Transverse colon (tissue), 4 donors: Measurements from ENCODE around the gene PCED1B. TPM values are rescaled to one million over a fixed set of nuclear protein-coding genes. Genes with fewer than 3 reads are reported as not detected.

Experiments
- DNase-seq: peaks from one replicate; pipeline ENCODE4 v3.0.0-alpha.2; 2019
- H3K27ac ChIP-seq, 4 donors: fragments of 200-600 bp; sonication (generic); 2 replicates each; pipeline ENCODE4 v1.5.1; 2016 to 2018; ENCODE audit warnings: inconsistent platforms in 4 of 4
- H3K27me3 ChIP-seq: fragments of 200-600 bp; sonication (generic); 2 replicates; pipeline ENCODE4 v1.5.1; 2017; ENCODE audit warnings: inconsistent platforms
- H3K36me3 ChIP-seq, 4 donors: fragments of 200-600 bp; sonication (generic); 2 replicates each; pipeline ENCODE4 v1.5.1; 2017 to 2019; ENCODE audit warnings: inconsistent platforms in 4 of 4
- H3K4me1 ChIP-seq, 4 donors: fragments of 200-600 bp; sonication (generic); 2 replicates each; pipeline ENCODE4 v1.5.1; 2017 to 2020; ENCODE audit warnings: inconsistent platforms in 4 of 4
- H3K4me3 ChIP-seq, 4 donors: fragments of 200-600 bp; sonication (generic); 1 replicate in 1 of 4; 2 replicates in 3 of 4; pipeline versions ENCODE4 v1.5.1 to v1.6.1; 2017 to 2019; ENCODE audit warnings: inconsistent platforms in 4 of 4
- H3K9me3 ChIP-seq, 2 donors: fragments of 200-600 bp; sonication (generic); 2 replicates each; pipeline ENCODE4 v1.5.1; 2017 to 2019; ENCODE audit warnings: inconsistent platforms in 2 of 2
- EP300 ChIP-seq: sonication (generic); formaldehyde crosslinking; IDR thresholded peaks from one replicate; pipeline ENCODE4 v1.6.1; 2017; ENCODE audit warnings: antibody characterized with exemption, low read depth
- POLR2A ChIP-seq: fragments of 450-650 bp; IDR thresholded peaks from one replicate; pipeline ENCODE4 v1.6.1; 2016; ENCODE audit warnings: antibody characterized with exemption, mild to moderate bottlenecking, moderate library complexity
- POLR2AphosphoS5 ChIP-seq, 3 donors: sonication (generic); formaldehyde crosslinking; IDR thresholded peaks; one replicate each; pipeline ENCODE4 v1.6.1; 2016; ENCODE audit warnings: antibody characterized with exemption in 3 of 3
- WGBS, 2 donors: methylation state at CpG; one replicate each; pipeline ENCODE4 v1.1.5; 2018; ENCODE audit warnings: low coverage in 1 of 2; 5-methylcytosine and 5-hydroxymethylcytosine counted together
- in situ Hi-C, 4 donors: fragments of 200-750 bp; cut with MboI; loops; one replicate each; pipeline versions ENCODE4 v1.15.0 to v1.15.1; 2017; ENCODE audit warnings: low sequenced_read_pairs in 3 of 4, low pct_ligation_motif_present in 1 of 4, low pct_unique_long_range_greater_than_20kb in 1 of 4
- intact Hi-C: fragments of 100-400 bp; cut with DNase I; formaldehyde crosslinking; loops from one replicate; pipeline ENCODE4 v1.15.1; 2023; ENCODE audit warnings: low total_unique reads
- total RNA-seq, 4 donors: library from RNA; depleted of rRNA; stranded (reverse); fragments of >200 nt; gene quantifications; one replicate each; pipeline ENCODE4 v1.1.0, GENCODE V29; 2016
- TF ChIP-seq, protein P1 (sequence below), 5 experiments: fragments of 200-600 bp in 3 of 5; fragments of 450-650 bp in 2 of 5; sonication (generic) in 3 of 5; IDR thresholded peaks; 1 replicate in 2 of 5; 2 replicates in 3 of 5; pipeline ENCODE4 v1.5.1; 2016 to 2017; ENCODE audit warnings: antibody characterized with exemption in 5 of 5, inconsistent platforms in 3 of 5, mild to moderate bottlenecking in 2 of 5, moderate library complexity in 1 of 5

Gene PCED1B
- total RNA-seq, 4 donors from 2014 or later = 2.7 to 52.0 (median 3.0) TPM; not detected in 1

DNA sequence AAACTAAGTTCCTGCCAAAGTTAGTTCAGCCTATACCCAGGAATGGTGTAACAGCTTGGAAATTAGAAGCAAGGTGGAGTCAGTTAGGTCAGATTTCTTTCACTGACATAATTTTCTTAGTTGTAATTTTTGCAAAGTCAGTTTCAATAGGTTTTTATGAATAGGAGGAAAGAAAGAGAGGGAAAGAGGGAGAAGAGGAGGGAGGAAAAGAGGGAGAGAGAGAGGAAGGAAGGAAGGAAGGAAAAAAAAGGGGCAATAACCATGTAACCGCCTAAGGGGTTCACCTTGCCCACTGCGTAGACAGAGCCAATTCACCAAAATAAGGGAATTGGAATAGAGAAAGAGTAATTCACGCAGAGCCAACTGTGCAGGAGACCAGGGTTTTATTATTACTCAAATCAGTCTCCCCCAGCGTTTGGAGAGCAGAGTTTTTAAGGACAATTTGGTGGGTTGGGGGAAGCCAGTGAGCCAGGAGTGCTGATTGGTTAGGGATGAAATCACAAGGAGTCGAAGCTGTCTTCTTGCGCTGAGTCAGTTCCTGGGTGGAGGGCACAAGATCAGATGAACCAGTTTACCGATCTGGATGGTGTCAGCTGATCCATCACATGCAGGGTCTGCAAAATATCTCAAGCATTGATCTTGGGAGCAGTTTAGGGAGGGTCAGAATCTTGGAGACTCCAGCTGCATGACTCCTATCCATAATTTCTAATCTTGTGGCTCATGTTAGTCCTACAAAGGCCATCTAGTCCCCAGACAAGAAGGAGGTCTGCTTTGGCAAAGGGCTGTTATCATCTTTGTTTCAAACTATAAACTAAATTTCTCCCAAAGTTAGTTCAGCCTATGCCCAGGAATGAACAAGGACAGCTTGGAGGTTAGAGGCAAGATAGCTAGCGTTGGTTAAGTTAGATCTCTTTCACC, 126.4 kb downstream of the PCED1B start:
- Histone ChIP-seq H3K27ac (no peak overlapping the region), H3K4me1 (peaks cover 0 to 18% (median 12%) of the 10 kb centered on the region in 4 donors), H3K9me3 (no peaks in the 10 kb centered on the region), H3K36me3 (no peaks in the 10 kb centered on the region), H3K4me3 (no peak overlapping the region), H3K27me3 (no peaks in the 10 kb centered on the region)
- in situ Hi-C loops (no loop called here), intact Hi-C loops (no loop called here)
- WGBS, 2 donors = 81 to 89% methylated on average over 6 to 8 of the region's 8 CpGs
- TF ChIP-seq EP300 (no peak), POLR2A (no peak), POLR2AphosphoS5 (IDR thresholded peaks at IDR 0.05) (no peak)
- TF ChIP-seq, protein P1, sequence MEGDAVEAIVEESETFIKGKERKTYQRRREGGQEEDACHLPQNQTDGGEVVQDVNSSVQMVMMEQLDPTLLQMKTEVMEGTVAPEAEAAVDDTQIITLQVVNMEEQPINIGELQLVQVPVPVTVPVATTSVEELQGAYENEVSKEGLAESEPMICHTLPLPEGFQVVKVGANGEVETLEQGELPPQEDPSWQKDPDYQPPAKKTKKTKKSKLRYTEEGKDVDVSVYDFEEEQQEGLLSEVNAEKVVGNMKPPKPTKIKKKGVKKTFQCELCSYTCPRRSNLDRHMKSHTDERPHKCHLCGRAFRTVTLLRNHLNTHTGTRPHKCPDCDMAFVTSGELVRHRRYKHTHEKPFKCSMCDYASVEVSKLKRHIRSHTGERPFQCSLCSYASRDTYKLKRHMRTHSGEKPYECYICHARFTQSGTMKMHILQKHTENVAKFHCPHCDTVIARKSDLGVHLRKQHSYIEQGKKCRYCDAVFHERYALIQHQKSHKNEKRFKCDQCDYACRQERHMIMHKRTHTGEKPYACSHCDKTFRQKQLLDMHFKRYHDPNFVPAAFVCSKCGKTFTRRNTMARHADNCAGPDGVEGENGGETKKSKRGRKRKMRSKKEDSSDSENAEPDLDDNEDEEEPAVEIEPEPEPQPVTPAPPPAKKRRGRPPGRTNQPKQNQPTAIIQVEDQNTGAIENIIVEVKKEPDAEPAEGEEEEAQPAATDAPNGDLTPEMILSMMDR (IDR thresholded peaks at IDR 0.05) = no peak
- DNase-seq = no peak

DNA sequence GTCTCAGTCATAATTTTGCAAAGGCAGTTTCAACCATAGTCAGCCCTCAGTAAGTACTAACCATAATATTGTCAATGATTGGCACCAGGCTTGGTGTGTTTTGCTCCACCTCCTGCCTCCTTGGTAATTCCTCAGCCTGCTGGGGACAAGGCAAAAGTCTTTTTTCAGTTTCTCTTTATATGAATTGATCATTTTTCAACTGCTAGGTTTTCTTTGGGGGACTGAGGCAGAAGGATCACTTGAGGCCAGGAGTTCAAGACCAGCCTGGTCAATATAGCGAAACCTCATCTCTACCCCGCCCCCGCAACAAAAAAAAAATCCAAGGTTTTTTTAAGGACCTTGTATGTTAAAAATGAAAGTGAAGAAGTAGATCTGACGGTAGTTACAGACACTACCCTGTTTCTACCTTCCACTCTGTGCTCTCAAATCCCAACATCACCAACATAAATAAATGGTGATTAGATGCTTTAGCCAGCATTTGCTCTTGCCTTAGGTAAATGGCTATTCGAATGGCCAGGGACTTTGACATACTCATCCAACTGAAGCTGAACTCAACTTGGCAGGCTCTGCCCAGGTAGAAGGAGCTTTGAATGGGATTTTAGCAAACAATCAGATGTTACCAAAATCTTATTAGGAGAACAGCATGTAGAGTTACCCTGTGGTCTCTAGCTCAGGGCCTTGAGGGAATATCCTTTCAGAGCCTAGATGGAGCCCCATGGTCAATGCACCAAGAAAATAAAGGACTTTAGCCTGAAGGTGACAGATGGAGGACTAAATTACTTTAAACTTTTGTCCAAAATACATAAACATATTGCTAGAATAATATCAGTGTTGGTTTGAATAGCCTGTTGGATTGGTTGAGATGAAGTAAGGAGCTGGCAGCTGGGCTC, 127.3 kb downstream of the PCED1B start:
- no peak for TF ChIP-seq POLR2A
- no peak for TF ChIP-seq EP300
- no peak for TF ChIP-seq POLR2AphosphoS5 (IDR thresholded peaks at IDR 0.05)
- TF ChIP-seq, protein P1 (IDR thresholded peaks at IDR 0.05) = no peak
- Histone ChIP-seq H3K27ac (peak overlapping the region; percentile 48 to 62 (median 54)), H3K9me3 (no peaks in the 10 kb centered on the region), H3K27me3 (no peaks in the 10 kb centered on the region), H3K4me1 (peaks cover 0 to 18% (median 12%) of the 10 kb centered on the region in 4 donors), H3K4me3 (no peak overlapping the region), H3K36me3 (no peaks in the 10 kb centered on the region)
- DNase-seq = no peak
- intact Hi-C loops = no loop called here
- WGBS, 2 donors = 86 to 87% methylated on average over 3 to 5 of the region's 5 CpGs
- in situ Hi-C loops = no loop called here

DNA sequence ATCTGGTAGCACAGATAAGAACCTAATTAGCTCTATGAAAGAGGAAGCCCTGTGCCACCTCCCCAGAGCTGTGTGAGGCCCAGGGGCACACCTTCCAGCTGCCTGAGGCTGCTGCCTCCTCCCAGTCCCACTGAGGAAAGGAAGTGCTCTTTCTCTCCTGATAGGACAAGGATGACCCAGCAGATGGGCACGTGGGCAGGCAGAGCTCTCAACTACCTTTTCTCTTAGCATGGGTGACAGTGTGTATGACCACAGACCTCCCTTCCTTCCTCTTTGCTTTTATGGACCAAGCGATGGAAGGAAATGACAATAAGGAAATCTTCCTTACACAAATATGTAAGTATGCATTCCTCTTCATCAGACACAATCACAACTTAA, 127.9 kb downstream of the PCED1B start:
- in situ Hi-C loops (no loop called here), intact Hi-C loops (no loop called here)
- Histone ChIP-seq H3K9me3 (no peaks in the 10 kb centered on the region), H3K27ac (peak overlapping the region; percentile 48 to 62 (median 54)), H3K27me3 (no peaks in the 10 kb centered on the region), H3K4me3 (no peak overlapping the region), H3K4me1 (peaks cover 0 to 18% (median 12%) of the 10 kb centered on the region in 4 donors), H3K36me3 (no peaks in the 10 kb centered on the region)
- peak; percentile 57 for DNase-seq
- 27 to 40% methylated on average over 1 to 2 of the region's 2 CpGs for WGBS, 2 donors
- TF ChIP-seq, protein P1 (IDR thresholded peaks at IDR 0.05) = no peak
- TF ChIP-seq EP300 = no peak
- no peak for TF ChIP-seq POLR2A
- TF ChIP-seq POLR2AphosphoS5 (IDR thresholded peaks at IDR 0.05) = peak in 1 of 3 donors; percentile 4

DNA sequence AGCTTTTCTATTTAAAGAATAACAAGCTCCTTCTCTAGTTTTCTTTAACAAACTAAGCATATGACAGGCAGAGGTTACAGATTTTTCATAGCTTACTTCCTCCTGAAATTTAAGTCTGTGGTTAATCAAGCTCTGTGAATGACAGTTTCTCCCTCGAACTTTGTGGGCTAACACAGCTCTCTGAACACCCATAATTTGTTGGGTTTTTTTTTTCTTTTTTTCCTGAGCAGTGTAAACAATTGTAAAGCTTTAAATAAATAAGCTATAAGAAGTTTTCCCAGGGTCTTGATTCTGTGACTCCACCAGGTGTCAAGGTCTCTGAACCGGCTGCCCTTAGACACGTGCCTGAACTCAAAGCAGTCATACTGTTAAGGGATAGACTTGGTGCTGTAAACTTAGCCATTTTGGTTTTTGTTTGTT, 128.4 kb downstream of the PCED1B start:
- intact Hi-C loops = no loop called here
- 4 to 27% methylated on average over 3 of the region's 3 CpGs for WGBS, 2 donors
- no peak for DNase-seq
- Histone ChIP-seq H3K36me3 (no peaks in the 10 kb centered on the region), H3K4me3 (no peak overlapping the region), H3K9me3 (no peaks in the 10 kb centered on the region), H3K27ac (peak overlapping the region; percentile 48 to 62 (median 54)), H3K4me1 (peaks cover 0 to 18% (median 12%) of the 10 kb centered on the region in 4 donors), H3K27me3 (no peaks in the 10 kb centered on the region)
- TF ChIP-seq, protein P1 (IDR thresholded peaks at IDR 0.05) = no peak
- in situ Hi-C loops = no loop called here
